CD8-positive, alpha-beta memory T cell (primary cell): ENCODE data around the gene GRHPR. TPM values are rescaled to one million over a fixed set of nuclear protein-coding genes. Genes with fewer than 3 reads are reported as not detected.

Experiments used
- CTCF ChIA-PET: fragments of 350-600 bp; sonication (Branson Sonifier 250); formaldehyde crosslinking; loops from one replicate; lab custom pipeline; 2021; ENCODE audit warnings: antibody characterized with exemption; lab: Charles Lee
- POLR2A ChIA-PET: fragments of 350-600 bp; sonication (Branson Sonifier 250); formaldehyde crosslinking; loops from one replicate; lab custom pipeline; 2021; ENCODE audit warnings: antibody characterized with exemption; lab: Charles Lee
- DNase-seq, 5 donors: peaks; one replicate each; pipeline versions ENCODE4 v3.0.0 to v3.0.0-alpha.2; 2020 to 2022; ENCODE audit warnings: mixed read lengths in 1 of 5
- H3K27ac ChIP-seq: one replicate; pipeline ENCODE4 v1.7.0; 2013; ENCODE audit warnings: low read depth, mild to moderate bottlenecking, low read length, moderate library complexity
- H3K27me3 ChIP-seq: 2 replicates; pipeline ENCODE4 v1.7.0; 2013; ENCODE audit warnings: low read length, mild to moderate bottlenecking; ENCODE audit not compliant: insufficient read depth, poor library complexity, severe bottlenecking
- H3K36me3 ChIP-seq: 2 replicates; pipeline ENCODE4 v1.7.0; 2013; ENCODE audit warnings: mild to moderate bottlenecking, low read length, moderate library complexity; ENCODE audit not compliant: insufficient read depth
- H3K4me1 ChIP-seq: 2 replicates; pipeline ENCODE4 v1.7.0; 2013; ENCODE audit warnings: mild to moderate bottlenecking, low read length, moderate library complexity; ENCODE audit not compliant: insufficient read depth
- H3K4me3 ChIP-seq: 2 replicates; pipeline ENCODE4 v1.7.0; 2013; ENCODE audit warnings: mild to moderate bottlenecking, low read length
- H3K9me3 ChIP-seq: 2 replicates; pipeline ENCODE4 v1.7.0; 2013; ENCODE audit warnings: mild to moderate bottlenecking, low read length
- H3K27ac Mint-ChIP-seq, 8 donors: one replicate each; pipeline ENCODE4 v1.8.0; 2020 to 2021; ENCODE audit warnings: mixed read lengths in 8 of 8, mild to moderate bottlenecking in 6 of 8, inconsistent platforms in 3 of 8, moderate library complexity in 3 of 8
- H3K27me3 Mint-ChIP-seq, 2 donors: one replicate each; pipeline ENCODE4 v1.8.0; 2020 to 2021; ENCODE audit warnings: mixed read lengths in 2 of 2, mild to moderate bottlenecking in 1 of 2, moderate library complexity in 1 of 2
- H3K36me3 Mint-ChIP-seq, 3 donors: one replicate each; pipeline ENCODE4 v1.8.0; 2020 to 2021; ENCODE audit warnings: mixed read lengths in 3 of 3, inconsistent platforms in 1 of 3, mild to moderate bottlenecking in 1 of 3
- H3K4me1 Mint-ChIP-seq, 3 donors: one replicate each; pipeline ENCODE4 v1.8.0; 2020 to 2021; ENCODE audit warnings: mixed read lengths in 3 of 3, inconsistent platforms in 1 of 3, mild to moderate bottlenecking in 1 of 3
- H3K4me3 Mint-ChIP-seq, 7 donors: one replicate each; pipeline ENCODE4 v1.8.0; 2020 to 2021; ENCODE audit warnings: mixed read lengths in 7 of 7, mild to moderate bottlenecking in 6 of 7, moderate library complexity in 4 of 7, inconsistent platforms in 2 of 7
- H3K9me3 Mint-ChIP-seq, 5 donors: one replicate each; pipeline ENCODE4 v1.8.0; 2020 to 2022; ENCODE audit warnings: mixed read lengths in 5 of 5, mild to moderate bottlenecking in 3 of 5, moderate library complexity in 2 of 5, inconsistent platforms in 1 of 5
- polyA plus RNA-seq: library from polyadenylated mRNA; unstranded; fragments of 300-500 nt; fragmentation: Illumina TruSeq; gene quantifications from one replicate; pipeline ENCODE4 v1.2.3, GENCODE V29; 2021
- total RNA-seq, 2 experiments: library from RNA; stranded (reverse); gene quantifications; one replicate each; pipeline ENCODE4 v1.2.3, GENCODE V29; 2021

The GRHPR gene
- total and polyA plus RNA-seq, 3 experiments from 2014 or later, result 77.4 to 94.1 (median 87.4) TPM

DNA sequence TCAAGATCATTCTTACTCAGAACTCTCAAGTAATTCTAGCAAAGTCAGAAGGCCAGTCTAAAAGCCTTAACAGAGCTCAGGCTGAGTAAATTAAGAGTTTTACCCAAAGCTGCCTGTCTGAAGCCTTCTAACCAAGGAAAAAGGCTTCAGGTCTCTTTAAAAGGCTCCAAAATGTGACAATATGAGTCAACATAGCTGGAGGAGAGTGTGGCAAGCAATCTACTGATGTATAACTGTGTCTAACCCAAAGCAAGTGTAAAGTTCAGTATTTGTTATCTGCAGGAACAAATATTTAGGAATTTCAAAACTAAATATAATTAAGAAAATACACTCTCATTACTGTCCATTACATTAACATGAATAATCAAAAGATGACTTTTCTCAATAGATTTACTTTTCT lies 31.7 kb downstream of the GRHPR start:
- Histone ChIP-seq H3K36me3 (peaks cover 10% of the 10 kb centered on the region), H3K27me3 (no peaks in the 10 kb centered on the region), H3K4me3 (no peak overlapping the region), H3K4me1 (peaks cover 6% of the 10 kb centered on the region), H3K9me3 (no peaks in the 10 kb centered on the region), H3K27ac (no peak overlapping the region)
- H3K27me3 Mint-ChIP-seq, result no peaks in the 10 kb centered on the region
- ChIA-PET POLR2A (no interaction called here), CTCF (no interaction called here)
- H3K9me3 Mint-ChIP-seq, result no peaks in the 10 kb centered on the region
- H3K27ac Mint-ChIP-seq, result peak overlapping the region in 2 of 8 donors; percentile 7 to 30
- no peak for DNase-seq
- no peak overlapping the region for H3K4me3 Mint-ChIP-seq
- H3K4me1 Mint-ChIP-seq, result peaks cover 32 to 64% (median 54%) of the 10 kb centered on the region in 3 donors
- H3K36me3 Mint-ChIP-seq, result peaks cover 0 to 31% (median 10%) of the 10 kb centered on the region in 3 donors

DNA sequence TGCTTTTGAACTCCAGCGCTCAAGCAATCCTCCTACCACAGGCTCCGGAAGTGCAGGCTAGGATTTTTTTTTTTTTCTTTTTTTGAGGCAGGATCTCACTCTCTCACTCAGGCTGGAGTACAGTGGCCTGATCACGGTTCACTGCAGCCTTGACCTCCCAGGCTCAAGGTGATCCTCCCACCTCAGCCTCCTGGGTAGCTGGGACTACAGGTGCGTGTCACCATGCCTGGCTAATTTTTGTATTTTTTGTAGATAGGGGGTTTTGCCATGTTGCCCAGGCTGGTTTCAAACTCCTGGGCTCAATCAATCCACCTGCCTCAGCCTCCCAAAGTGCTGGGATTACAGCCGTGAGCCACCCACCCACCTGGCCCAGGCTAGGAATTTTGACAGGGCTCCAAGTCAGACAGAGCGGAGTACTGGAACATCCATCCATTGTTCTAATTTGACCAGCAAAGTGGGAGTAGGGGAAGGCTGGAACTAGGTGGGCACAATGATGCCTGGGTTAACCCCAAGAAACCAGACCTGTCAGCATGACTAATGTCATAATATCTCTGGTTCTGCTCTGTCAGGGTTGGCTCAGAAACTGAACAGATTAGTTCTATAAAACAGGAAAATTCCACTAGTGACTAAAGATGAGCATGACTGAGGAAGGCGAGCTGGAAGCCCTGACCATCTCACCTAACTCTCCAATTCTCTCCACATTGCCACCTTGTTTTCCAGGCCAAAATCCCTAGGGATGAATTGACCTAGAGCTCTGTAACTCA lies 33.6 kb downstream of the GRHPR start:
- Histone ChIP-seq H3K27ac (no peak overlapping the region), H3K4me1 (peaks cover 6% of the 10 kb centered on the region), H3K36me3 (no peaks in the 10 kb centered on the region), H3K4me3 (no peak overlapping the region), H3K27me3 (no peaks in the 10 kb centered on the region), H3K9me3 (no peaks in the 10 kb centered on the region)
- Mint-ChIP-seq H3K27me3 (no peaks in the 10 kb centered on the region), H3K9me3 (no peaks in the 10 kb centered on the region), H3K36me3 (peaks cover 0 to 18% (median 6%) of the 10 kb centered on the region in 3 donors), H3K4me3 (no peak overlapping the region), H3K27ac (peak overlapping the region in 2 of 8 donors; percentile 34 to 58), H3K4me1 (peaks cover 32 to 63% (median 56%) of the 10 kb centered on the region in 3 donors)
- DNase-seq, result no peak
- POLR2A ChIA-PET, result no interaction called here
- CTCF ChIA-PET, result interaction anchor here (1.4 kb wide), 1 partner anchor 15 kb away, joined by 3 read pairs; no protein-coding TSS in a partner anchor

DNA sequence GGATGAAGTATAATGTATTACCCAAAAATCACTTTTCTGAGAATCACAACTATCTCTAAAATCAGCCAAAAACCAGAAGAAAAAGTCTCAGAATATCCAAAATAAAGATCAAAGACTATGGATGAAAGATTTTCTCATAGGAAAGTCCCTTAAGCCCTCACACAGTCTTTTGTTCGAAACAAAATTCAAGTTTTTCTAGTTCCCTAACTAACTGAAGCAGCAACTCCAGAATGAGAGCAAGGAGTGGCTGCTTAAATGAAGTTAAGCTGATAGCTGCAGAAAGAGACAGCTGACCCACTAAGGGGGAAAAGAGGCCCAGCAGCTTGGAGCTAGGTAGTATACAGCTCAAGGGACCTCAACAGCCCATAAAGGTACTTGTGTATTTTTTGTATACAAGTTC lies 34.3 kb downstream of the GRHPR start:
- H3K4me3 ChIP-seq, result no peak overlapping the region
- H3K4me1 ChIP-seq, result peaks cover 6% of the 10 kb centered on the region
- no peak overlapping the region for H3K4me3 Mint-ChIP-seq
- H3K27me3 ChIP-seq, result no peaks in the 10 kb centered on the region
- ChIA-PET POLR2A (no interaction called here), CTCF (interaction anchor here (1.4 kb wide), 1 partner anchor 14 kb away, joined by 3 read pairs; no protein-coding TSS in a partner anchor)
- no peaks in the 10 kb centered on the region for H3K36me3 ChIP-seq
- H3K36me3 Mint-ChIP-seq, result peaks cover 0 to 14% (median 5%) of the 10 kb centered on the region in 3 donors
- H3K27ac Mint-ChIP-seq, result peak overlapping the region in 1 of 8 donors; percentile 90
- no peak for DNase-seq
- no peaks in the 10 kb centered on the region for H3K9me3 ChIP-seq
- no peaks in the 10 kb centered on the region for H3K9me3 Mint-ChIP-seq
- peaks cover 31 to 64% (median 56%) of the 10 kb centered on the region in 3 donors for H3K4me1 Mint-ChIP-seq
- H3K27ac ChIP-seq, result no peak overlapping the region
- no peaks in the 10 kb centered on the region for H3K27me3 Mint-ChIP-seq

DNA sequence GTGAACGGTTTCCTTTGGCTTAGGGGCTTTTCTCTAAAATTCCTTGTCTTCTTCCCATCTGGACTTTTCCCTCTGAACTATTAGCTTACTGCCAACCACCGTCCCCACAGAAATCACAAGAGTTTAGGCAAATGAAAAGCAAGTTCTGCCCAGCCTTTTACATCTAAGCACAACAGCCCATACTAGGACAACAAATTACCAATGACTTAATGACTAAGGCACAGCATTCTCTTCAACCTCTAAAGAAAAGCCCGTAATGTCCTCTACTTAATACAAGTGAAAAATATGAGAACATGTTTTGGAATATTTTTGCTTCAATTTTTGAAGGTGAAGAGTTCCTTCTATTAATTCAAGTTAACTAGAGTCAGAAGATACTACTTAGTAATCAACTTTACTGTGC lies 41.5 kb downstream of the GRHPR start:
- Mint-ChIP-seq H3K27ac (peak overlapping the region; percentile 94 to 99 (median 98)), H3K9me3 (no peaks in the 10 kb centered on the region), H3K4me3 (peak overlapping the region; percentile 91 to 98 (median 96)), H3K4me1 (peaks cover 28 to 42% (median 42%) of the 10 kb centered on the region in 3 donors), H3K27me3 (peaks cover 0 to 9% of the 10 kb centered on the region in 2 donors), H3K36me3 (peaks cover 0 to 16% (median 5%) of the 10 kb centered on the region in 3 donors)
- no peaks in the 10 kb centered on the region for H3K27me3 ChIP-seq
- peak overlapping the region; percentile 95 for H3K27ac ChIP-seq
- H3K4me1 ChIP-seq, result peaks cover 24% of the 10 kb centered on the region
- POLR2A ChIA-PET, result no interaction called here
- DNase-seq, result no peak
- CTCF ChIA-PET, result no interaction called here
- H3K4me3 ChIP-seq, result peak overlapping the region; percentile 96
- no peaks in the 10 kb centered on the region for H3K9me3 ChIP-seq
- no peaks in the 10 kb centered on the region for H3K36me3 ChIP-seq

DNA sequence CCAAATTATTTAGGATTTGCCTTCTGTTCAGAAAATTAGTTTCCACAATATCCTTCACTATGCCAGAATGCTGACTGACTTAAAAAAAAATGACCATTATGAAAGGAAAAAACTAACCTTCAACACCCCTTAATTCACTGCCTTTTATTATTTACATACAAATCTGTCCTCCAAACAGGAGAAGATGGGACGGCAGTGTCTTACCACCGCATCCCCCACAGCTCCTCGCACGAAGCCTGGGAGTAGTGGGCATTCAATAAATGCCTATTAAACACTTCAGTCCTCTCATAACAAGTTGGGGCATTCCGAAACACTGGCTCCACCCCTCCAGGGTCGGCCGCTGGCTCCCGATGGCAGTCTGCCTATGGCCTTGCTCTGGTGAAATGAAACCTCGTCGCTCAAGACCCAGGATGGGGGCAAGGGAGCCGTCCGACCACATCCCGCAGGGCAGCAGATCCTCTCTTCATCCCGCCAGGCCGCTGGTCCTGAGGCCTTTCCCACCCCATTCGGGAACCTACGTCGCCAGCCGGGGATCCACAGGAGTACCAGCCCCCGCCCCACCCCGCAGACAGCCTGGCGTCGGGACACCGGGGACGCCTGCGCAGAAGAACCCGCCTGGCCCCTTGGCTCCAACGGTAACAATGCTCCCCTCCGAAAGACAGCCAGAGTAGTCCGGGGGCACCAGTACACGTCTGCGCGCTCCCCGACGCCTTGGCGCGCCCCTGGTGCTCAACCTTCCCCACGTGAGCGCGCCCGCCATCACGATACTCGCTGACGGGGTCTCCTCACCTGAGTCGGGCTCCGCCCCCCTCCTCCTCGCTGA lies 42.1 kb downstream of the GRHPR start:
- Histone ChIP-seq H3K9me3 (no peaks in the 10 kb centered on the region), H3K4me1 (peaks cover 24% of the 10 kb centered on the region), H3K36me3 (no peaks in the 10 kb centered on the region), H3K4me3 (peak overlapping the region; percentile 96), H3K27ac (peak overlapping the region; percentile 95), H3K27me3 (no peaks in the 10 kb centered on the region)
- peak overlapping the region; percentile 91 to 98 (median 96) for H3K4me3 Mint-ChIP-seq
- H3K4me1 Mint-ChIP-seq, result peaks cover 28 to 42% (median 42%) of the 10 kb centered on the region in 3 donors
- H3K9me3 Mint-ChIP-seq, result no peaks in the 10 kb centered on the region
- peak in 4 of 5 donors; percentile 78 to 94 (median 86) for DNase-seq
- ChIA-PET POLR2A (interaction anchor here (0.8 to 2.2 kb wide), 6 partner anchors 21 to 1274 kb away, joined by 3 to 23 read pairs (median 4); partner anchors contain the start of genes CLTA, POLR1E and TOMM5), CTCF (no interaction called here)
- H3K27me3 Mint-ChIP-seq, result peaks cover 0 to 9% of the 10 kb centered on the region in 2 donors
- peaks cover 0 to 16% (median 5%) of the 10 kb centered on the region in 3 donors for H3K36me3 Mint-ChIP-seq
- peak overlapping the region; percentile 94 to 99 (median 98) for H3K27ac Mint-ChIP-seq

DNA sequence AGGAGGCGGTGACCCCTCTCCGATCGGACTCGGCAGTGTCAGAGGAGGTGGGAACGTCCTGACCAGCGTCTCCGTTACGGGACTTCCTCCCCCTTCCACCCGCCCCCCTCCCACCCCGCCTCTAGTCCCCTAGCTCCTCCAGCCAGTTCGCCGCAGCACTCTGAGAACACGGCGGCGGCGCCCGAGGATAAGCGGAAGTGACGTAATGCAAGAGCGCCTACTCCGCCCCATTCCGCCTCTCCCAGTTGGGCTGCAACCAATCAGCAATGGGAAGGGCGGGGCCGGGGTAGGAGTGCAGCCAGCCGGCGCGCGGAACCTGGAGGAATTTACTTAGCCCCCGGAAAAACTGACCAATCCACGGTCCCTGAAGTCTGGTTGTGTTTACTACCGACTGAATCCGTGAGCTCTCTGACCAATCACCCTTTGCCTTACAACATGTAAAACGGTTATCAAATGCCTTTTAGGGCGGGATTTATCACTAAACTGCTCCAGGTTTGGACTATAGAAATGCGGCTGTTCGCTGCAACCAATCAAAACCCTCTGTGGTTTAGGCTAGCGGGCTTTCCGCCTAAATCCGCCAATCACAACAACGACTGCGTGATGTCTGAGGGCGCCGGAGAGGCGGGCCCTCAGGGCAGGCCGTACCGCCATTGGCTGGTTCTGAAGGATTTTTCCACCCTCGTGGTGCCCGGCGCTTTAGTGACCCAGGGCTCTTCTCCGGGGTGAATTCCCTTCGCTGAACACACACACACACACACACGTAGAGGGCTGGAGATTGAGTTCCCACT lies 42.9 kb downstream of the GRHPR start, which contains the start of gene ZBTB5:
Gene ZBTB5, minus strand, starts transcription at position 202 of the 788 bp plus-strand sequence. CDS start 22,899 bp downstream, outside the sequence.
- peak within 1 kb of the TSS; percentile 91 to 98 (median 96) for H3K4me3 Mint-ChIP-seq
- H3K27ac Mint-ChIP-seq, result peak within 1 kb of the TSS; percentile 94 to 99 (median 98)
- DNase-seq, result peak; percentile 99 to 100 (median 99)
- ChIA-PET POLR2A (interaction anchor here (0.8 to 2.2 kb wide), 7 partner anchors 20 to 1275 kb away, joined by 3 to 23 read pairs (median 4); partner anchors contain the start of genes CLTA, POLR1E, TOMM5 and ZCCHC7), CTCF (interaction anchor here (1.0 kb wide), 1 partner anchor 50 kb away, joined by 3 read pairs; no protein-coding TSS in a partner anchor)
- peaks cover 24% of the 10 kb centered on the region for H3K4me1 ChIP-seq
- no peaks in the 10 kb centered on the region for H3K27me3 ChIP-seq
- H3K9me3 Mint-ChIP-seq, result no peaks in the 10 kb centered on the region
- H3K9me3 ChIP-seq, result no peaks in the 10 kb centered on the region
- no peaks in the 10 kb centered on the region for H3K36me3 ChIP-seq
- H3K36me3 Mint-ChIP-seq, result peaks cover 0 to 16% (median 5%) of the 10 kb centered on the region in 3 donors
- H3K4me1 Mint-ChIP-seq, result peaks cover 28 to 42% (median 42%) of the 10 kb centered on the region in 3 donors
- H3K4me3 ChIP-seq, result peak within 1 kb of the TSS; percentile 96
- H3K27ac ChIP-seq, result peak within 1 kb of the TSS; percentile 95
- peaks cover 0 to 9% of the 10 kb centered on the region in 2 donors for H3K27me3 Mint-ChIP-seq
